Skeletal muscle tissue (tissue), 4 donors: Measurements from ENCODE around the gene PCDHB15. TPM values are rescaled to one million over a fixed set of nuclear protein-coding genes. Genes with fewer than 3 reads are reported as not detected.
"Not testable (repeated sequence)": the region's sequence is repeated elsewhere in the genome, so short reads cannot be mapped to it uniquely, and the experiment has no call there.

Experiments used
- H3K27ac ChIP-seq: one replicate; pipeline ENCODE4 v1.7.0; 2013; ENCODE audit warnings: mild to moderate bottlenecking, low read depth, low read length, inconsistent platforms
- H3K27me3 ChIP-seq, 3 donors: one replicate each; pipeline ENCODE4 v1.7.0; 2013; ENCODE audit warnings: low read length in 3 of 3; ENCODE audit not compliant: control insufficient read depth in 3 of 3, insufficient read depth in 3 of 3
- H3K36me3 ChIP-seq, 3 donors: one replicate each; pipeline ENCODE4 v1.7.0; 2013; ENCODE audit warnings: low read length in 3 of 3; ENCODE audit not compliant: control insufficient read depth in 3 of 3, insufficient read depth in 3 of 3
- H3K4me1 ChIP-seq, 3 donors: one replicate each; pipeline ENCODE4 v1.7.0; 2013; ENCODE audit warnings: low read length in 3 of 3, mild to moderate bottlenecking in 3 of 3; ENCODE audit not compliant: control insufficient read depth in 3 of 3, insufficient read depth in 3 of 3
- H3K4me3 ChIP-seq, 3 donors: one replicate each; pipeline ENCODE4 v1.7.0; 2013; ENCODE audit warnings: low read length in 3 of 3
- H3K9ac ChIP-seq, 3 donors: one replicate each; pipeline ENCODE4 v1.7.0; 2013; ENCODE audit warnings: low read length in 3 of 3, mild to moderate bottlenecking in 3 of 3, moderate library complexity in 2 of 3, low read depth in 1 of 3
- H3K9me3 ChIP-seq, 3 donors: one replicate each; pipeline ENCODE4 v1.7.0; 2013; ENCODE audit warnings: low read length in 3 of 3; ENCODE audit not compliant: control insufficient read depth in 3 of 3
- total RNA-seq: library from RNA; depleted of rRNA; stranded (reverse); fragments of >200 nt; gene quantifications from one replicate; pipeline ENCODE4 v1.2.3, GENCODE V29; 2014
- donor health status: Osteomylitis.

PCDHB15 gene
- total RNA-seq, 1 donor from 2014 or later: 4.2 TPM

- not testable (repeated sequence) for H3K27ac ChIP-seq, H3K4me1 ChIP-seq
- H3K9me3 ChIP-seq: peaks cover 9 to 25% (median 9%) of the 10 kb centered on the region in 3 donors
Measured at GRCh38 chr5:141214583-141214982, 30.6 kb upstream of the PCDHB15 start.

GRCh38 chr5:141215504-141215903 lies 29.7 kb upstream of the PCDHB15 start:
- peaks cover 4 to 23% (median 9%) of the 10 kb centered on the region in 3 donors for H3K9me3 ChIP-seq
- not testable (repeated sequence) for H3K36me3 ChIP-seq, H3K4me3 ChIP-seq, H3K9ac ChIP-seq, H3K27ac ChIP-seq, H3K4me1 ChIP-seq, H3K27me3 ChIP-seq

More at GRCh38 chr5:141214583-141214982, 30.6 kb upstream of the PCDHB15 start:
- H3K9ac ChIP-seq, H3K36me3 ChIP-seq, H3K27me3 ChIP-seq: not testable (repeated sequence)
- peak overlapping the region in 1 of 3 donors; percentile 27 for H3K4me3 ChIP-seq

- not testable (repeated sequence) for H3K4me3 ChIP-seq, H3K27ac ChIP-seq, H3K36me3 ChIP-seq, H3K27me3 ChIP-seq, H3K9ac ChIP-seq, H3K4me1 ChIP-seq
- H3K9me3 ChIP-seq: peaks cover 4 to 27% (median 12%) of the 10 kb centered on the region in 3 donors
Measured at GRCh38 chr5:141216035-141216434, 29.2 kb upstream of the PCDHB15 start.

GRCh38 chr5:141223112-141223783 lies 21.9 kb upstream of the PCDHB15 start, which contains the start of gene PCDHB14:
Gene PCDHB14, plus strand, starts transcription at chr5:141223343. Its CDS starts 163 bp downstream, at chr5:141223506.
- H3K4me3 ChIP-seq: peak within 1 kb of the TSS; percentile 52 to 65 (median 57)
- H3K4me1 ChIP-seq: no peaks in the 10 kb centered on the region
- no peaks in the 10 kb centered on the region for H3K36me3 ChIP-seq
- H3K9me3 ChIP-seq: peaks cover 14 to 35% (median 15%) of the 10 kb centered on the region in 3 donors
- H3K9ac ChIP-seq: peak within 1 kb of the TSS in 1 of 3 donors; percentile 58
- no peak within 1 kb of the TSS for H3K27ac ChIP-seq
- H3K27me3 ChIP-seq: no peaks in the 10 kb centered on the region

- not testable (repeated sequence) for H3K27me3 ChIP-seq, H3K4me1 ChIP-seq, H3K4me3 ChIP-seq, H3K27ac ChIP-seq, H3K36me3 ChIP-seq, H3K9ac ChIP-seq
- peaks cover 13 to 28% (median 15%) of the 10 kb centered on the region in 3 donors for H3K9me3 ChIP-seq
Measured at GRCh38 chr5:141224844-141225243, 20.4 kb upstream of the PCDHB15 start.

- H3K4me1 ChIP-seq, H3K27me3 ChIP-seq, H3K36me3 ChIP-seq, H3K4me3 ChIP-seq, H3K27ac ChIP-seq, H3K9ac ChIP-seq: not testable (repeated sequence)
- peaks cover 13 to 30% (median 16%) of the 10 kb centered on the region in 3 donors for H3K9me3 ChIP-seq
Measured at GRCh38 chr5:141225421-141225820, 19.8 kb upstream of the PCDHB15 start.

- H3K4me1 ChIP-seq: no peaks in the 10 kb centered on the region
- no peak overlapping the region for H3K27ac ChIP-seq
- H3K36me3 ChIP-seq: no peaks in the 10 kb centered on the region
- no peak overlapping the region for H3K9ac ChIP-seq
- H3K4me3 ChIP-seq: peak overlapping the region; percentile 30 to 52 (median 52)
- peaks cover 0 to 4% (median 0%) of the 10 kb centered on the region in 3 donors for H3K27me3 ChIP-seq
- H3K9me3 ChIP-seq: peaks cover 19 to 28% (median 22%) of the 10 kb centered on the region in 3 donors
Measured at GRCh38 chr5:141234109-141234667, 11.0 kb upstream of the PCDHB15 start.

GRCh38 chr5:141235922-141236321 lies 9.3 kb upstream of the PCDHB15 start:
- not testable (repeated sequence) for H3K9ac ChIP-seq, H3K36me3 ChIP-seq, H3K27me3 ChIP-seq, H3K4me3 ChIP-seq, H3K4me1 ChIP-seq, H3K27ac ChIP-seq
- peaks cover 32 to 33% (median 33%) of the 10 kb centered on the region in 3 donors for H3K9me3 ChIP-seq

GRCh38 chr5:141236516-141237313 lies 8.5 kb upstream of the PCDHB15 start:
- Histone ChIP-seq H3K9me3 (peaks cover 33 to 39% (median 38%) of the 10 kb centered on the region in 3 donors), H3K27me3 (peaks cover 0 to 4% (median 0%) of the 10 kb centered on the region in 3 donors), H3K27ac (no peak overlapping the region), H3K9ac (no peak overlapping the region), H3K4me1 (no peaks in the 10 kb centered on the region), H3K36me3 (no peaks in the 10 kb centered on the region), H3K4me3 (peak overlapping the region in 1 of 3 donors; percentile 3)

- H3K36me3 ChIP-seq: no peaks in the 10 kb centered on the region
- H3K9me3 ChIP-seq: peaks cover 33 to 41% (median 34%) of the 10 kb centered on the region in 3 donors
- no peaks in the 10 kb centered on the region for H3K4me1 ChIP-seq
- no peak overlapping the region for H3K9ac ChIP-seq
- H3K4me3 ChIP-seq: no peak overlapping the region
- H3K27me3 ChIP-seq: peaks cover 0 to 3% (median 0%) of the 10 kb centered on the region in 3 donors
- H3K27ac ChIP-seq: no peak overlapping the region
Measured at GRCh38 chr5:141241496-141241895, 3.7 kb upstream of the PCDHB15 start.
